Ovary (tissue), 3 donors: Measurements from ENCODE around the gene DTL.

Experiments
- CTCF ChIP-seq, 3 donors: fragments of 450-650 bp in 2 of 3; fragments of 200-600 bp in 1 of 3; IDR thresholded peaks; one replicate each; pipeline versions ENCODE4 v1.5.1 to v1.8.0; 2016 to 2022; ENCODE audit warnings: antibody characterized with exemption in 3 of 3, mild to moderate bottlenecking in 1 of 3
- EP300 ChIP-seq: sonication (generic); formaldehyde crosslinking; IDR thresholded peaks from one replicate; pipeline ENCODE4 v1.6.1; 2017; ENCODE audit warnings: antibody characterized with exemption
- POLR2A ChIP-seq: fragments of 450-650 bp; IDR thresholded peaks from one replicate; pipeline ENCODE4 v1.6.1; 2017; ENCODE audit warnings: antibody characterized with exemption, mild to moderate bottlenecking, moderate library complexity
- donor health status: DM: no; HTN: no; CAD: no.

GRCh38 chr1:212060632-212061472 is 25.3 kb downstream of the DTL start:
- TF ChIP-seq CTCF (IDR thresholded peaks at IDR 0.05) (no peak), EP300 (no peak), POLR2A (no peak)
